ENCODE data around the gene TRMT11. TPM values are rescaled to one million over a fixed set of nuclear protein-coding genes. Genes with fewer than 3 reads are reported as not detected.
A peak's percentile ranks its signal among the peaks of the same experiment; 100 is the strongest.

The TRMT11 gene
- total and polyA plus RNA-seq, 2 of the 13 experiments (the other 11 are each of a cell fraction or from before 2014, with no cell fraction given): 42.2 to 81.9 TPM

- TF ChIP-seq ZBTB14 (CRISPR knock-in tag; IDR thresholded peaks at IDR 0.05) (no peak), HOXD1 (CRISPR knock-in tag; IDR thresholded peaks at IDR 0.05) (no peak), SIX1 (CRISPR knock-in tag; IDR thresholded peaks at IDR 0.05; ENCODE audit: borderline replicate concordance) (peak; percentile 83), REST (IDR thresholded peaks at IDR 0.05; ENCODE audit: borderline replicate concordance in 1 of 2, low read depth in 1 of 2, low read length in 2 of 2) (peak in 1 of 2 experiments; percentile 73; a peak in 1 of 4 replicates), FOSL1 (CRISPR knock-in tag; IDR thresholded peaks at IDR 0.05; ENCODE audit: borderline replicate concordance) (no peak), CBX1 (IDR thresholded peaks at IDR 0.05; ENCODE audit: low read depth) (no peak), HOMEZ (CRISPR knock-in tag; IDR thresholded peaks at IDR 0.05; ENCODE audit: low read depth) (peak; percentile 94), HIVEP1 (CRISPR knock-in tag; IDR thresholded peaks at IDR 0.05) (no peak), ADNP (CRISPR knock-in tag; IDR thresholded peaks at IDR 0.05) (no peak), TAF1 (CRISPR knock-in tag; IDR thresholded peaks at IDR 0.05) (no peak), SALL1 (CRISPR knock-in tag; IDR thresholded peaks at IDR 0.05) (peak; percentile 77; the same call in 1 of the 2 replicates), MBD4 (IDR thresholded peaks at IDR 0.05; ENCODE audit: borderline replicate concordance, low read length) (no peak), HMGA1 (CRISPR knock-in tag; conservative IDR thresholded peaks at IDR 0.05) (no peak), HDAC2 (CRISPR knock-in tag; IDR thresholded peaks at IDR 0.05) (peak; percentile 86), BORCS8-MEF2B (CRISPR knock-in tag; IDR thresholded peaks at IDR 0.05) (no peak), SMYD3 (CRISPR knock-in tag; IDR thresholded peaks at IDR 0.05) (no peak), ZMYM4 (CRISPR knock-in tag; IDR thresholded peaks at IDR 0.05) (peak; percentile 82), SP2 (CRISPR knock-in tag; IDR thresholded peaks at IDR 0.05) (no peak), ATF5 (CRISPR knock-in tag; IDR thresholded peaks at IDR 0.05; ENCODE audit: low read depth) (no peak), CCAR2 (optimal IDR thresholded peaks at IDR 0.05; ENCODE audit: low read depth, low read length) (no peak), NFKBIZ (CRISPR knock-in tag; IDR thresholded peaks at IDR 0.05) (peak; percentile 85; the same call in 1 of the 2 replicates), HOXA9 (CRISPR knock-in tag; IDR thresholded peaks at IDR 0.05; ENCODE audit: borderline replicate concordance) (no peak), TMF1 (CRISPR knock-in tag; IDR thresholded peaks at IDR 0.05; ENCODE audit: low read depth) (no peak), REPIN1 (CRISPR knock-in tag; IDR thresholded peaks at IDR 0.05; ENCODE audit: borderline replicate concordance, low read depth) (peak; percentile 51; the same call in 1 of the 2 replicates), SIN3B (IDR thresholded peaks at IDR 0.05; ENCODE audit: low read length) (no peak), ZNF720 (CRISPR knock-in tag; IDR thresholded peaks at IDR 0.05) (no peak), ZNF274 (CRISPR knock-in tag; IDR thresholded peaks at IDR 0.05) (no peak)
These were observed 41.9 kb upstream of the TRMT11 start (continued) for GRCh38 chr6:125944434-125944816.

Measured in HepG2 (cell line).